Natural killer cell (primary cell): ENCODE data around the gene EPB41L4A. TPM values are rescaled to one million over a fixed set of nuclear protein-coding genes. Genes with fewer than 3 reads are reported as not detected.

ENCODE experiments used
- ATAC-seq, 3 donors: fragments of 150-1000 bp in 2 of 3; fragments of 200-7000 bp in 1 of 3; cut with Tn5 transposase; 1 replicate in 1 of 3; 2 replicates in 2 of 3; pipeline ENCODE4 v1.10.0; 2021; ENCODE audit warnings: mild to moderate bottlenecking in 2 of 3, moderate library complexity in 2 of 3
- DNase-seq, 2 donors: peaks; one replicate each; pipeline versions ENCODE4 v3.0.0 to v3.0.0-alpha.2; 2013 to 2021; ENCODE audit warnings: mixed read lengths in 1 of 2
- H3K27ac ChIP-seq: one replicate; pipeline ENCODE4 v1.5.1; 2013; ENCODE audit warnings: mild to moderate bottlenecking, low read length
- H3K27me3 ChIP-seq: one replicate; pipeline ENCODE4 v1.6.1; 2013; ENCODE audit warnings: low read length; ENCODE audit not compliant: control insufficient read depth, insufficient read depth
- H3K36me3 ChIP-seq: one replicate; pipeline ENCODE4 v1.6.1; 2013; ENCODE audit warnings: low read length; ENCODE audit not compliant: control insufficient read depth, insufficient read depth
- H3K4me1 ChIP-seq: one replicate; pipeline ENCODE4 v1.6.1; 2013; ENCODE audit warnings: low read length; ENCODE audit not compliant: control insufficient read depth, insufficient read depth
- H3K4me3 ChIP-seq: one replicate; pipeline ENCODE4 v1.5.1; 2013; ENCODE audit warnings: low read length
- H3K9me3 ChIP-seq: one replicate; pipeline ENCODE4 v1.6.1; 2013; ENCODE audit warnings: low read length; ENCODE audit not compliant: control insufficient read depth, insufficient read depth
- H3K27ac Mint-ChIP-seq, 2 donors: one replicate each; pipeline ENCODE4 v1.8.0; 2022; ENCODE audit warnings: mild to moderate bottlenecking in 2 of 2, mixed read lengths in 2 of 2, moderate library complexity in 1 of 2
- H3K27me3 Mint-ChIP-seq, 2 donors: one replicate each; pipeline ENCODE4 v1.8.0; 2022; ENCODE audit warnings: low read depth in 2 of 2, mixed read lengths in 2 of 2
- H3K36me3 Mint-ChIP-seq: one replicate; pipeline ENCODE4 v1.8.0; 2022; ENCODE audit warnings: mixed read lengths
- H3K4me1 Mint-ChIP-seq, 2 donors: one replicate each; pipeline ENCODE4 v1.8.0; 2022; ENCODE audit warnings: mixed read lengths in 2 of 2
- H3K4me3 Mint-ChIP-seq: one replicate; pipeline ENCODE4 v1.8.0; 2022; ENCODE audit warnings: mild to moderate bottlenecking, moderate library complexity, mixed read lengths
- H3K9me3 Mint-ChIP-seq, 2 donors: one replicate each; pipeline ENCODE4 v1.8.0; 2022; ENCODE audit warnings: mixed read lengths in 2 of 2
- WGBS: methylation state at CpG from one replicate; pipeline ENCODE4 v1.1.7; 2013; ENCODE audit warnings: missing lambda C conversion rate; ENCODE audit not compliant: insufficient coverage; 5-methylcytosine and 5-hydroxymethylcytosine counted together
- intact Hi-C: fragments of 100-400 bp; cut with micrococcal nuclease; formaldehyde crosslinking; loops from one replicate; pipeline ENCODE4 v1.14.2; 2022
- total RNA-seq, 4 donors: library from RNA; stranded (reverse); fragments of 120-200 nt in 1 of 4; gene quantifications; one replicate each; pipeline versions ENCODE4 v1.2.3 to v1.2.4, GENCODE V29; 2013 to 2022
- TF ChIP-seq, protein P1 (sequence below): fragments of 200-600 bp; IDR thresholded peaks from one replicate; pipeline ENCODE4 v1.8.0; 2022; ENCODE audit warnings: antibody characterized with exemption

The EPB41L4A gene
- total RNA-seq, 3 donors from 2014 or later (not counting 1 experiment from before 2014, with no cell fraction given): 21.9 to 30.4 (median 22.1) TPM

DNA sequence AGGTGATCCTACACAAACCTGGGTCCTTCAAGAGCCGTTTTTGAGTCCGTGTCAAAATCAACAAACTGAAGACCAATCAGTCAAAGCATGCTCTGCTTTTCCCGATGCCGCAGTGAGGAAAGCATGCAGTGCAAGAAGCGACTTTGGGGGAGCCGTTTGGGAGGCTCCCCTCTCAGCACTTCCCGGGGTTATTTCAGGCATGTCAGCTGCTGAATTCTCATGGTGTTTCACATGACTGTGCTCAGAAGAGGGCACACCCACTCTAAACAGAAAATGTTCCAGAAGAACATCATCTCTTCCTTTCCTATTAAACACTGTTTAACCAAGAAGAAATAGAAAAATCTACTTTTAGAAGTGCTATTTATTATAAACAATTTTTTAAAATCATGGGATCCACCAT is 125.5 kb downstream of the EPB41L4A start:
- H3K36me3 ChIP-seq: no peaks in the 10 kb centered on the region
- intact Hi-C loops: no loop called here
- no peaks in the 10 kb centered on the region for H3K9me3 ChIP-seq
- DNase-seq (no peak), ATAC-seq (no peak)
- Mint-ChIP-seq H3K4me3 (no peak overlapping the region), H3K4me1 (no peaks in the 10 kb centered on the region), H3K27ac (no peak overlapping the region), H3K36me3 (peaks cover 8% of the 10 kb centered on the region), H3K27me3 (no peaks in the 10 kb centered on the region), H3K9me3 (peaks cover 0 to 2% of the 10 kb centered on the region in 2 donors)
- TF ChIP-seq, protein P1, sequence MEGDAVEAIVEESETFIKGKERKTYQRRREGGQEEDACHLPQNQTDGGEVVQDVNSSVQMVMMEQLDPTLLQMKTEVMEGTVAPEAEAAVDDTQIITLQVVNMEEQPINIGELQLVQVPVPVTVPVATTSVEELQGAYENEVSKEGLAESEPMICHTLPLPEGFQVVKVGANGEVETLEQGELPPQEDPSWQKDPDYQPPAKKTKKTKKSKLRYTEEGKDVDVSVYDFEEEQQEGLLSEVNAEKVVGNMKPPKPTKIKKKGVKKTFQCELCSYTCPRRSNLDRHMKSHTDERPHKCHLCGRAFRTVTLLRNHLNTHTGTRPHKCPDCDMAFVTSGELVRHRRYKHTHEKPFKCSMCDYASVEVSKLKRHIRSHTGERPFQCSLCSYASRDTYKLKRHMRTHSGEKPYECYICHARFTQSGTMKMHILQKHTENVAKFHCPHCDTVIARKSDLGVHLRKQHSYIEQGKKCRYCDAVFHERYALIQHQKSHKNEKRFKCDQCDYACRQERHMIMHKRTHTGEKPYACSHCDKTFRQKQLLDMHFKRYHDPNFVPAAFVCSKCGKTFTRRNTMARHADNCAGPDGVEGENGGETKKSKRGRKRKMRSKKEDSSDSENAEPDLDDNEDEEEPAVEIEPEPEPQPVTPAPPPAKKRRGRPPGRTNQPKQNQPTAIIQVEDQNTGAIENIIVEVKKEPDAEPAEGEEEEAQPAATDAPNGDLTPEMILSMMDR: no peak
- H3K4me1 ChIP-seq: no peaks in the 10 kb centered on the region
- H3K27me3 ChIP-seq: no peaks in the 10 kb centered on the region
- 86% methylated on average over 7 of the region's 7 CpGs for WGBS
- H3K27ac ChIP-seq: no peak overlapping the region
- no peak overlapping the region for H3K4me3 ChIP-seq

DNA sequence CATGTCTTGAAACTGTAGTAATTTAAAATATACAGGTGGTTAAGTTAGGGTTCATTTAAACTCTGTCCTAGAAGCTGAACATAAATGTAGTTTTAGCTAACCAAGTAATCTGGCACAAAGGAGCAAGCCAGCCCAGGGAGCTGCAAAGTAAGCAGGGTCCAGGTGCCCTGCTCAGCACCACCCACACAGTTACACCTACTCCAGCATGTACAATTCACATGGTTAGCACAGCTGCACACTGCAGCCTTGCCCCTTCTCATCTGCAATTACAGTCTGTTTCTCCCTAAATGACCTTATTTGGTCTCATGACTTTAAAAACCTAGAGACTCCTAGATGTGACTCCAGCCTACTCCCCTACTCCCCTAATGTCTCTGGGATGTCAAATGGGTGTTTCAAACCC is 128.4 kb downstream of the EPB41L4A start:
- ATAC-seq (peak in 1 of 3 donors; percentile 35), DNase-seq (no peak)
- H3K9me3 Mint-ChIP-seq: no peaks in the 10 kb centered on the region
- no peak overlapping the region for H3K27ac Mint-ChIP-seq
- H3K4me1 Mint-ChIP-seq: no peaks in the 10 kb centered on the region
- no peak overlapping the region for H3K4me3 Mint-ChIP-seq
- no peaks in the 10 kb centered on the region for H3K36me3 ChIP-seq
- no peaks in the 10 kb centered on the region for H3K4me1 ChIP-seq
- no peak overlapping the region for H3K4me3 ChIP-seq
- intact Hi-C loops: no loop called here
- H3K36me3 Mint-ChIP-seq: no peaks in the 10 kb centered on the region
- TF ChIP-seq, protein P1: no peak
- H3K27ac ChIP-seq: no peak overlapping the region
- H3K27me3 Mint-ChIP-seq: no peaks in the 10 kb centered on the region
- no peaks in the 10 kb centered on the region for H3K9me3 ChIP-seq
- H3K27me3 ChIP-seq: no peaks in the 10 kb centered on the region

DNA sequence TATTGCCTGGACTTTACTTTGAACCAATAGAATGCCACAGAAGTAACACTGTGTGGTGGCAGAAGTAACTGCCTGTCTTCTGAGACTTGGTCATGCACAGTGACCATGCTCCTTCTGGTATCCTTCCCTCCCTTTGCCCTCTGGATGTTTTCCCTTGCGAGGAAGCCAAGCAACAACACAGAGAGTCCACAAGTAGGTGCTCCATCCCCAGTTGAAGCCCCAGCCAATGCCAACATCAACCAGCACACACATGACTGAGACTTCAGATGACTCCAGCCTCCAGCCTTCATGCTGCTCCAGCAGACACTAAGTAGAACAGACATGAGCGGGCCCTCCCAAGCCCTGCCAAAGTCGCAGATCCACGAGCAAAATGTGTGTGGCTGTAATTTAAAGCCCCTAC is 129.6 kb downstream of the EPB41L4A start:
- H3K9me3 ChIP-seq: no peaks in the 10 kb centered on the region
- 85% methylated on average over 4 of the region's 4 CpGs for WGBS
- intact Hi-C loops: no loop called here
- no peak overlapping the region for H3K27ac Mint-ChIP-seq
- H3K27me3 ChIP-seq: no peaks in the 10 kb centered on the region
- no peaks in the 10 kb centered on the region for H3K36me3 Mint-ChIP-seq
- TF ChIP-seq, protein P1: no peak
- H3K9me3 Mint-ChIP-seq: no peaks in the 10 kb centered on the region
- no peaks in the 10 kb centered on the region for H3K36me3 ChIP-seq
- H3K4me3 ChIP-seq: no peak overlapping the region
- no peaks in the 10 kb centered on the region for H3K27me3 Mint-ChIP-seq
- H3K4me1 ChIP-seq: no peaks in the 10 kb centered on the region
- no peak for ATAC-seq
- H3K4me3 Mint-ChIP-seq: no peak overlapping the region
- no peaks in the 10 kb centered on the region for H3K4me1 Mint-ChIP-seq
- no peak for DNase-seq
- no peak overlapping the region for H3K27ac ChIP-seq
